ENCODE data around the gene SLC35G3.

DNA sequence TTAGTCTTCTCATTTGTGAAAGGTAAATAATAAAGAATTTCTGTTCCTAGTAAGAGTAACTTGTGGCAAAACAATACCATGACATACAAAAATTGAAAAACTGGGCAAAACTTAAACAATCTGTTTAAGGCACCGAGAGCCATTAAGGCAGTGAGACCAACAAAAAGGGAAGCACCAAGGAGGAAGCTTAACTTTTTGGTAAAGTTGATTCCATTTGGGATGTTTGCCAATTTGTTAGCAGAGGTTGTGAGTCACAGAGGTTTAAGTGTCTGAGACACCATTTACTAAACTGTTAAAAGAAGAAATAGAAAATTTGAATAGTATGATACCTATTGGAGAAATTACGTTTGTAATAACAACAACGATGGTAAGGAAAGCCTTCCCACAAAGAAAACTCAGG is 4.9 kb downstream of the SLC35G3 start:
- TF ChIP-seq, protein P1, sequence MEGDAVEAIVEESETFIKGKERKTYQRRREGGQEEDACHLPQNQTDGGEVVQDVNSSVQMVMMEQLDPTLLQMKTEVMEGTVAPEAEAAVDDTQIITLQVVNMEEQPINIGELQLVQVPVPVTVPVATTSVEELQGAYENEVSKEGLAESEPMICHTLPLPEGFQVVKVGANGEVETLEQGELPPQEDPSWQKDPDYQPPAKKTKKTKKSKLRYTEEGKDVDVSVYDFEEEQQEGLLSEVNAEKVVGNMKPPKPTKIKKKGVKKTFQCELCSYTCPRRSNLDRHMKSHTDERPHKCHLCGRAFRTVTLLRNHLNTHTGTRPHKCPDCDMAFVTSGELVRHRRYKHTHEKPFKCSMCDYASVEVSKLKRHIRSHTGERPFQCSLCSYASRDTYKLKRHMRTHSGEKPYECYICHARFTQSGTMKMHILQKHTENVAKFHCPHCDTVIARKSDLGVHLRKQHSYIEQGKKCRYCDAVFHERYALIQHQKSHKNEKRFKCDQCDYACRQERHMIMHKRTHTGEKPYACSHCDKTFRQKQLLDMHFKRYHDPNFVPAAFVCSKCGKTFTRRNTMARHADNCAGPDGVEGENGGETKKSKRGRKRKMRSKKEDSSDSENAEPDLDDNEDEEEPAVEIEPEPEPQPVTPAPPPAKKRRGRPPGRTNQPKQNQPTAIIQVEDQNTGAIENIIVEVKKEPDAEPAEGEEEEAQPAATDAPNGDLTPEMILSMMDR (IDR thresholded peaks at IDR 0.05) = no peak
- TF ChIP-seq POLR2A (IDR thresholded peaks at IDR 0.05) = no peak

Data from Peyer's patch (tissue), 4 donors.